ENCODE measurements around the gene IL18.

Gene IL18

DNA sequence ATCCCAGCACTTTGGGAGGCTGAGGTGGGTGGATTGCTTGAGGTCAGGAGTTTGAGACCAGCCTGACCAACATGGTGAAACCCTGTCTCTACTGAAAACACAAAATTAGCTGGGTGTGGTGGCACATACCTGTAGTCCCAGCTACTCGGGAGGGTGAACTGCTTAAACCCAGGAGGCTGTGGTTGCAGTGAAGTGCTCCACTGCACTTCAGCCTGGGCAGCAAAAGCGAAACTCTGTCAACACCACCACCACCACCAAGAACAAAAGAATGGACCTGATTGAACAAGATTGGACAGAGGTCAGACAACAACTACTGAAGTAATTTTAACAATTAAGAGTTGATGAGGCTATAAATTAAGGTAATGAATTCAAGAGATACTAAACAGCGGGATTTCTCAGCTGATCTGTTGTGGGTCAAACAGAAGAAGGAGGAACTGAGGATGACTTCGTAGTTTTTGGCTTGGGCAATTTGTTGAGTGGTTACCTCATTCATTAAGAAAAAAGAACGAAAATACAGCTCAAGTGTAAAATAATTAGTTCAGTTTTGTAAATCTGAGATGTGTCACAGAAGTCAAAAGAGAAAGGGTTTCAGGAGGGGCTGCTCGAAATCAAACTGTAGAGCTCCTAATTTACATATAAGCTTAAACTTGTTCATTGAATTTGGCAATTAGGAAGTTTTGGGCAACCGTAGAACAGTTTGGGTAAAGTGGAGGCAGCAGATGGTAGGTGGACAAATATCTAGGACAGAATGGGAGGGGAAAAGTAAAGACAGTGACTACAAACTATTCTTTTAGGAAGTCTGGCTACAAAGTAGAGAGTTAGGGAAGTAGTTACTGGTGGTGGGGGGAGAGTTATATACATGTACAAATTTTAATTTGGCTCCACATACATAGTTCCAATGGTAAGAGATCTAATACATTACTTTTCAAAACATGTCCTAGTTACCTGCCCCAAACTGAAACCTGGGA is 4.5 kb downstream of the IL18 start:
- H3K9me3 ChIP-seq (replicated peaks; ENCODE audit: insufficient read depth, low read length), result no peaks in the 10 kb centered on the region
- no peak overlapping the region for H3K9ac ChIP-seq (ENCODE audit: low read length)
- H3K36me3 ChIP-seq (replicated peaks; ENCODE audit: insufficient read depth, low read length), result no peaks in the 10 kb centered on the region
- H3F3A ChIP-seq (ENCODE audit: insufficient read depth, low read length), result no peaks in the 10 kb centered on the region
- no peaks in the 10 kb centered on the region for H3K4me1 ChIP-seq (ENCODE audit: low read length)
- no peaks in the 10 kb centered on the region for H3K9me2 ChIP-seq (replicated peaks; ENCODE audit: insufficient read depth, low read length)
- TF ChIP-seq EZH2phosphoT487 (IDR thresholded peaks at IDR 0.05; ENCODE audit: low read length) (no peak), EZH2 (optimal IDR thresholded peaks at IDR 0.05; ENCODE audit: low read depth, low read length) (no peak), CTCF (IDR thresholded peaks at IDR 0.05; ENCODE audit: low read length) (no peak)
- no peak overlapping the region for H2AFZ ChIP-seq (ENCODE audit: low read length)
- DNase-seq, result no peak
- no peaks in the 10 kb centered on the region for H3K79me2 ChIP-seq (ENCODE audit: low read length)
- H3K27me3 ChIP-seq (replicated peaks; ENCODE audit: insufficient read depth, low read length), result no peaks in the 10 kb centered on the region
- no peak overlapping the region for H3K4me2 ChIP-seq (ENCODE audit: low read depth, low read length)
- no peaks in the 10 kb centered on the region for H4K20me1 ChIP-seq (ENCODE audit: insufficient read depth, low read length)
- no peak overlapping the region for H3K27ac ChIP-seq (ENCODE audit: low read length)
- no peak overlapping the region for H3K4me3 ChIP-seq (ENCODE audit: low read length)

GRCh38 chr11:112156956-112157766 is 6.7 kb downstream of the IL18 start:
- H3F3A ChIP-seq (ENCODE audit: insufficient read depth, low read length), result no peaks in the 10 kb centered on the region
- H3K79me2 ChIP-seq (ENCODE audit: low read length), result no peaks in the 10 kb centered on the region
- H3K36me3 ChIP-seq (replicated peaks; ENCODE audit: insufficient read depth, low read length), result no peaks in the 10 kb centered on the region
- no peak overlapping the region for H2AFZ ChIP-seq (ENCODE audit: low read length)
- H3K4me2 ChIP-seq (ENCODE audit: low read depth, low read length), result no peak overlapping the region
- no peaks in the 10 kb centered on the region for H4K20me1 ChIP-seq (ENCODE audit: insufficient read depth, low read length)
- no peaks in the 10 kb centered on the region for H3K9me3 ChIP-seq (replicated peaks; ENCODE audit: insufficient read depth, low read length)
- TF ChIP-seq EZH2 (optimal IDR thresholded peaks at IDR 0.05; ENCODE audit: low read depth, low read length) (no peak), EZH2phosphoT487 (IDR thresholded peaks at IDR 0.05; ENCODE audit: low read length) (no peak)
- H3K27ac ChIP-seq (ENCODE audit: low read length), result no peak overlapping the region
- no peaks in the 10 kb centered on the region for H3K27me3 ChIP-seq (replicated peaks; ENCODE audit: insufficient read depth, low read length)
- no peaks in the 10 kb centered on the region for H3K4me1 ChIP-seq (ENCODE audit: low read length)
- no peaks in the 10 kb centered on the region for H3K9me2 ChIP-seq (replicated peaks; ENCODE audit: insufficient read depth, low read length)
- no peak for DNase-seq
- H3K9ac ChIP-seq (ENCODE audit: low read length), result no peak overlapping the region
- H3K4me3 ChIP-seq (ENCODE audit: low read length), result no peak overlapping the region

DNA sequence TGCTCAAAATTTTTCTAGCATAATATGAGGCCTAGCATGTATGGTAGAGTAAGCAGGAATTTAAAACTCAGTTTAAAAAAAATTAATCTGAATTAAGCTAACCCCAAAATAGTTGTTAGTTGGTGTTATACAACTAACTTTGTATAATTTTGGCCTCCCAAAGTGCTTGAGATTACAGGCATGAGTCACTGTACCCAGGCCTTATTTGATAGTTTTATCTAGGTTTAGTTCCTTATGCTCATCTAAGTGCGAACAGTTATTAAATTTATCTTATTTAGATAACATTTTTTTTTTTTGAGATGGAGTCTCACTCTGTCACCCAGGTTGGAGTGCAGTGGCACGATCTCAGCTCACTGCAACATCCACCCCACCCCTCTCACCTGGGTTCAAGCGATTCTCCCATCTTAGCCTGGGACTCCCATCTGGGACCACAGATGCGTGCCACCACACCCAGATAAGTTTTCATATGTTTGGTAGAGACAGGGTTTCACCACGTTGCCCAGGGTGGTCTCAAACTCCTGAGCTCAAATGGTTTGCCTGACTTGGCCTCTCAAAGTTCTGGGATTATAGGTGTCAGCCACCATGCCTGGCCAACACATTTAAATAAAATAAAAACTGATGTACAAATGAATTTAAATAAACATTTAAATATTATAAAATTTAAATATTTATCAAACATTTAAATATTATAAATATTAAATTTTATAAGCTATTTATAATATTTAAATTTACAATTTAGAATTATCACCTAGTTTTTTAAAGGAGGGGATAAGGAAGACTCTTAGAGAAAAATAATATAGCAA is 7.5 kb downstream of the IL18 start:
- Histone ChIP-seq H2AFZ (ENCODE audit: low read length) (no peak overlapping the region), H3F3A (ENCODE audit: insufficient read depth, low read length) (no peaks in the 10 kb centered on the region), H3K9me3 (replicated peaks; ENCODE audit: insufficient read depth, low read length) (no peaks in the 10 kb centered on the region), H3K27ac (ENCODE audit: low read length) (no peak overlapping the region), H3K27me3 (replicated peaks; ENCODE audit: insufficient read depth, low read length) (no peaks in the 10 kb centered on the region), H3K9me2 (replicated peaks; ENCODE audit: insufficient read depth, low read length) (no peaks in the 10 kb centered on the region), H3K9ac (ENCODE audit: low read length) (no peak overlapping the region), H3K79me2 (ENCODE audit: low read length) (no peaks in the 10 kb centered on the region), H3K36me3 (replicated peaks; ENCODE audit: insufficient read depth, low read length) (no peaks in the 10 kb centered on the region), H3K4me2 (ENCODE audit: low read depth, low read length) (no peak overlapping the region), H3K4me1 (ENCODE audit: low read length) (no peaks in the 10 kb centered on the region), H4K20me1 (ENCODE audit: insufficient read depth, low read length) (no peaks in the 10 kb centered on the region), H3K4me3 (ENCODE audit: low read length) (no peak overlapping the region)
- no peak for TF ChIP-seq EZH2phosphoT487 (IDR thresholded peaks at IDR 0.05; ENCODE audit: low read length)
- TF ChIP-seq CTCF (IDR thresholded peaks at IDR 0.05; ENCODE audit: low read length), result no peak
- TF ChIP-seq EZH2 (optimal IDR thresholded peaks at IDR 0.05; ENCODE audit: low read depth, low read length), result no peak
- DNase-seq, result no peak

All from MM.1S (cell line).